Nephron (organoid): ENCODE results near the gene UBAC2.

Experiments used
- H3K27ac Mint-ChIP-seq, 3 experiments: 2 replicates each; pipeline ENCODE4 v1.8.0; 2020; ENCODE audit warnings: mixed read lengths in 3 of 3, mild to moderate bottlenecking in 2 of 3, moderate library complexity in 1 of 3
- H3K27me3 Mint-ChIP-seq: 2 replicates; pipeline ENCODE4 v1.8.0; 2021; ENCODE audit warnings: low read depth, mild to moderate bottlenecking, moderate library complexity, mixed read lengths
- H3K36me3 Mint-ChIP-seq: 2 replicates; pipeline ENCODE4 v1.8.0; 2020; ENCODE audit warnings: low read depth, mixed read lengths
- H3K4me1 Mint-ChIP-seq: 2 replicates; pipeline ENCODE4 v1.8.0; 2020; ENCODE audit warnings: mixed read lengths
- H3K4me3 Mint-ChIP-seq, 3 experiments: 2 replicates each; pipeline ENCODE4 v1.8.0; 2020; ENCODE audit warnings: mild to moderate bottlenecking in 3 of 3, mixed read lengths in 3 of 3, moderate library complexity in 2 of 3
- H3K9me3 Mint-ChIP-seq: 2 replicates; pipeline ENCODE4 v1.8.0; 2020; ENCODE audit warnings: mixed read lengths
- TF ChIP-seq, protein P1 (sequence below), 3 experiments: fragments of 200-600 bp; sonication (generic); IDR thresholded peaks; one replicate each; pipeline ENCODE4 v1.5.0; 2021; ENCODE audit warnings: antibody characterized with exemption in 3 of 3; ENCODE audit not compliant: unreplicated experiment in 3 of 3

The UBAC2 gene

DNA sequence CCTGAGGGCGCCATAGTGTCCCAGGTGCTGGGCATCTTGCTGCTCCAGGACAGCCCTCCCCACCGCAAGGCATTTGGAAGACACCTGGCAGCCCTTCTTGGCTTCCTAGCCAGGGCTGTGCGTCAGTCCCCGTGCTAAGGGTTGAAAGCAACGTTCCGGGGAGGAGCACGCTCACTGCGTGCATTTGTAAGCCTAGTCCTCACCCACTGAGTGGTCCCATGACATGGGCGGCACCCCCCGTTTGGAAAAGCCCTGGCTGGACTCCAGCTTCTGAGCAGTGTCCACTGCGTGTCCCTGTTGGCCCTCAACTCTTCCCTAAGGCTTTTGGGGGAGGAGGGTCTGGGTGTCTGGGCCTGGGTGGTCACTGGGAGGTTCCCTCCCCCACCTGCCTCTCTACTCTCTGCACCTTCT, 182.9 kb downstream of the UBAC2 start:
- no peak overlapping the region for H3K4me3 Mint-ChIP-seq
- H3K9me3 Mint-ChIP-seq: no peaks in the 10 kb centered on the region
- H3K36me3 Mint-ChIP-seq: peaks cover 49% of the 10 kb centered on the region
- H3K4me1 Mint-ChIP-seq: no peaks in the 10 kb centered on the region
- no peak overlapping the region for H3K27ac Mint-ChIP-seq
- TF ChIP-seq, protein P1, sequence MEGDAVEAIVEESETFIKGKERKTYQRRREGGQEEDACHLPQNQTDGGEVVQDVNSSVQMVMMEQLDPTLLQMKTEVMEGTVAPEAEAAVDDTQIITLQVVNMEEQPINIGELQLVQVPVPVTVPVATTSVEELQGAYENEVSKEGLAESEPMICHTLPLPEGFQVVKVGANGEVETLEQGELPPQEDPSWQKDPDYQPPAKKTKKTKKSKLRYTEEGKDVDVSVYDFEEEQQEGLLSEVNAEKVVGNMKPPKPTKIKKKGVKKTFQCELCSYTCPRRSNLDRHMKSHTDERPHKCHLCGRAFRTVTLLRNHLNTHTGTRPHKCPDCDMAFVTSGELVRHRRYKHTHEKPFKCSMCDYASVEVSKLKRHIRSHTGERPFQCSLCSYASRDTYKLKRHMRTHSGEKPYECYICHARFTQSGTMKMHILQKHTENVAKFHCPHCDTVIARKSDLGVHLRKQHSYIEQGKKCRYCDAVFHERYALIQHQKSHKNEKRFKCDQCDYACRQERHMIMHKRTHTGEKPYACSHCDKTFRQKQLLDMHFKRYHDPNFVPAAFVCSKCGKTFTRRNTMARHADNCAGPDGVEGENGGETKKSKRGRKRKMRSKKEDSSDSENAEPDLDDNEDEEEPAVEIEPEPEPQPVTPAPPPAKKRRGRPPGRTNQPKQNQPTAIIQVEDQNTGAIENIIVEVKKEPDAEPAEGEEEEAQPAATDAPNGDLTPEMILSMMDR (IDR thresholded peaks at IDR 0.05; ENCODE audit: unreplicated experiment in 3 of 3): no peak
- H3K27me3 Mint-ChIP-seq: no peaks in the 10 kb centered on the region

DNA sequence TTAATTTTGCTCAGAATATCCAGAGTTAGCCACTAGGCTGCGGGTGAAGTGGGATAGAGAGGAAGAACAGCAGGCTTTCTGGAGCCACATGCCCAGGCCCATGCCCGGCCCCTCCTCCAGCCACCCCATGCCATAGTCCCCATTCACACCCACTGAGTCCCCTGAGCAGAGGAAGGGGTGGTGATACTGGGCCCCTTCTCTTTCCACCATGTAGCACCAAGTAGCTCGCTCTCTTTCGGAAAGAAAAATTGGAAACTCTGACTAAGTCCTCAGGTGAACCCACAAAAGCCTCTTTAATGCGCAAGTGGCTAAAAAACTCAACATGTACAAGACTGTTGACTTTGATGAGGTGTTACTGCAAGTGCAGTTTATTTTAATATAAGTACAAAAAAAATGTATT, 183.3 kb downstream of the UBAC2 start:
- Mint-ChIP-seq H3K27ac (no peak overlapping the region), H3K36me3 (peaks cover 46% of the 10 kb centered on the region), H3K9me3 (no peaks in the 10 kb centered on the region), H3K27me3 (no peaks in the 10 kb centered on the region), H3K4me1 (no peaks in the 10 kb centered on the region), H3K4me3 (no peak overlapping the region)
- TF ChIP-seq, protein P1 (IDR thresholded peaks at IDR 0.05; ENCODE audit: unreplicated experiment in 3 of 3): no peak

DNA sequence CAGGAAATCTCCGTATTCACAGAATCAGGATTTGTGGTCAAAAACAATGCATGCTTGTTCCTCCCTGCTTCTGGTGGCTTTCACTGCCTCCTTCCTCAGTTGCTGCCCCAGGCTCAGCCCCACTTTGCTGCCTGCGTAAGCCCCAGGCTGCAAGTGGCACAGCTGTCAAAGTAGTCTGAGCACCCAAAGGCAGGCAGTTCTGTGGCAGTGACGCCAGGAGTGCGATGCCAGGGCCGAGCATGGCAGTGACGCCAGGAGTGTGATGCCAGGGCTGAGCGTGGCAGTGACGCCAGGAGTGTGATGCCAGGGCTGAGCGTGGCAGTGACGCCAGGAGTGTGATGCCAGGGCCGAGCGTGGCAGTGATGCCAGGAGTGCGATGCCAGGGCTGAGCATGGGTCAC, 183.8 kb downstream of the UBAC2 start:
- Mint-ChIP-seq H3K27me3 (no peaks in the 10 kb centered on the region), H3K36me3 (peaks cover 43% of the 10 kb centered on the region), H3K27ac (no peak overlapping the region), H3K4me1 (no peaks in the 10 kb centered on the region), H3K4me3 (no peak overlapping the region), H3K9me3 (no peaks in the 10 kb centered on the region)
- TF ChIP-seq, protein P1 (IDR thresholded peaks at IDR 0.05; ENCODE audit: unreplicated experiment in 3 of 3): no peak

DNA sequence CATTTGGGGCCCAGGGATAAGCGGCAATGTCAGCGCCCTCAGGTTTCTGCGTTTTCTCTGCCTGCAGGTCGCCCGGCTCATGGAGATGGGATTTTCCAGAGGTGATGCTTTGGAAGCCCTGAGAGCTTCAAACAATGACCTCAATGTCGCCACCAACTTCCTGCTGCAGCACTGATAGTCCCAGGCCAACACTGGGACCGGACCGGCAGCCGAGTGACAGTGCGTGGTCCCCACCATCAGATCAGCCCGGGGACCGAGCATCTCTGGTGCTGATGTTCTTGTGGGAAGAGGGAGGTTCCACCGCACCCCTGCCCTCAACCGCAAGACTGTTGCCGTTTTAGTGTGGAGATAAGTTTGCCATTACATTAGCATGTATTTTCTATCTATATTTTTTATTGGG, 184.5 kb downstream of the UBAC2 start:
- Mint-ChIP-seq H3K27ac (no peak overlapping the region), H3K27me3 (no peaks in the 10 kb centered on the region), H3K9me3 (no peaks in the 10 kb centered on the region), H3K4me3 (no peak overlapping the region), H3K36me3 (peaks cover 37% of the 10 kb centered on the region), H3K4me1 (no peaks in the 10 kb centered on the region)
- TF ChIP-seq, protein P1 (IDR thresholded peaks at IDR 0.05; ENCODE audit: unreplicated experiment in 3 of 3): no peak

DNA sequence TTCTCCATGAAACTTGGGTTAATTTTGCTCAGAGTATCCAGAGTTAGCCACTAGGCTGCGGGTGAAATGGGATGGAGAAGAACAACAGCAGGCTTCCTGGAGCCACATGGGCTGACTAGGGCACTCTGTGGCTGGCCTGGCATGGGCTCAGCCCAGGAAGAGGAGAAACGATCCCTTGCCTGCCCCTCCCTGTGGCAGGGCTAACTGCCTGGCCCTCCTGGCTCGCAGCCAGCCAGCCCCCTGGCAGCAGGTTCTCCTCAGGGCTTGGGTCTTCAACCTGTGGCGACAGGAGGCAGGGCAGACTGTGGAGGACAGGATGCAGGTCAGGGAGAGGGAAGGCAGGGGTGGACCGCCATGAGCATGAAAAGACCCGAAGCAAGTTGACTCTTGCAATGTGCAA, 185.3 kb downstream of the UBAC2 start:
- no peaks in the 10 kb centered on the region for H3K4me1 Mint-ChIP-seq

DNA sequence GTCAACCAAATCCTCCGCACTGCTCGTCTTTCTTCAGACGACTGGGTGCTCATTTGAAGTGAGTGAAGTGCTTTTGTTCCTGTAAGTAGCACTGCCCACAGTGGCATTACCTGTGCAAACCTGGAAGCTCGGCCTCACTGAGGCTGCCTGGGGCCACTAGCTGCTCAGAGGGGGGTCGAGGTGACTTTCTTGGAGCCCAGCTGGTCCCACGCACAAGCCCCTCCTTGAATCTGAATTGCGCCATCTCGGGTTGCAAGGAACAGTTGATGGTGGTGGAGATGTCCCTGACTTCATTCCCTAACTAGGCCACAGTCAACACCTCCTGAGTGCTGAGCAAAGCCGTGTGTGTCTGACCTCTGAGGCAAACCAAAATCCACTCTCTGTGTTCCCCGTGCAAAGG, 185.8 kb downstream of the UBAC2 start:
- no peak overlapping the region for H3K4me3 Mint-ChIP-seq
- no peaks in the 10 kb centered on the region for H3K4me1 Mint-ChIP-seq
- TF ChIP-seq, protein P1 (IDR thresholded peaks at IDR 0.05; ENCODE audit: unreplicated experiment in 3 of 3): no peak
- H3K36me3 Mint-ChIP-seq: peaks cover 26% of the 10 kb centered on the region
- no peaks in the 10 kb centered on the region for H3K27me3 Mint-ChIP-seq
- no peaks in the 10 kb centered on the region for H3K9me3 Mint-ChIP-seq
- H3K27ac Mint-ChIP-seq: no peak overlapping the region

More for the DNA sequence above, 185.3 kb downstream of the UBAC2 start:
- Mint-ChIP-seq H3K9me3 (no peaks in the 10 kb centered on the region), H3K36me3 (peaks cover 32% of the 10 kb centered on the region), H3K27ac (no peak overlapping the region), H3K27me3 (no peaks in the 10 kb centered on the region), H3K4me3 (no peak overlapping the region)
- TF ChIP-seq, protein P1 (IDR thresholded peaks at IDR 0.05; ENCODE audit: unreplicated experiment in 3 of 3): no peak
